ENCODE results near the gene SPATA31C1. TPM values are rescaled to one million over a fixed set of nuclear protein-coding genes. Genes with fewer than 3 reads are reported as not detected.

Gene SPATA31C1
- total RNA-seq, 6 experiments from 2014 or later = not detected

DNA sequence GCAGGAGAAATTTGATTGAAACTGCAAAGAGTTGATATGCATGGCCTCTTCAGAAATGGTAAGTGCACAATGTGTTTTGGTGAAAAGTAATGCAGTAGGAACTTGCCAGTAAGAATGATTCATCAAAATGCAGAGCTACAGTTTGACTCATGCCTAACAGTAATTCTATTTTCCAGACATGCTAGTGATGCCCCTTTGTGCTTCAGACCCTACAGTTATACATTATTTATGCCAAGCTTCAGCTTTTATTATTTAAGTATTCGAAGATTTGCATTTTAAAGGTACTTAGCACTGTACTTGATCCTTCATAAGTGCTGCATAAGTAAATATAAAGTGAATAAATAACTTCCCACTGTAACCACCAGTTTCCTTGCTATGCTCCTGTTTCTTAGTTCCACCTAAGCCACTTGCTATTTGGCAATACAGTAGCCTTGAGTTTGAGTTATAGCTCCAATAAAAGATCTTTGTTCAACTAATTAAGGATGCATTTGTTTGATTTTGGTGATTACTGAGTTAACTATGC lies 38.7 kb upstream of the SPATA31C1 start:
- TF ChIP-seq CTCF (IDR thresholded peaks at IDR 0.05) = no peak
- DNase-seq = peak; percentile 72

DNA sequence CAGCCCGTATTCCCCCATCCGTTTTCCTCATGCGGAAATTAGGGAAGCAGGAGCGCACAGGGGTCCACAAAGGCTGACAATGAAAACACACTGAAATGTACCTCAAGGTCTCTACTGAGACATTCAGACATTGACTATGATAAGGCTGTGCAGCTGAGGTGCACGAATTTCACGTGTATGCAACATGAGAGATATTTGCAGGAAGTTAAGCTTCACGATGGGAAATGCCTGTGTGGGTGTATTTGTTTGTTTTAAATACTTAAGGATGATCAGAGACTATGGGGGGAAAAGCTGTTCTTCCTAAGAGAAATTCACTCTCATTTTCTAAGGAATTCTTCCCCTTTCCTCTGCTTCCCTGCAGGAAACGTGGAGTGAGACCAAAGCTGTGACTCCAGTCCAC lies 37.6 kb upstream of the SPATA31C1 start:
- no peak for DNase-seq
- Mint-ChIP-seq H3K4me1 (ENCODE audit: low read depth) (peaks cover 34% of the 10 kb centered on the region), H3K27me3 (ENCODE audit: insufficient read depth) (peaks cover 3% of the 10 kb centered on the region; the same call in 1 of the 2 replicates), H3K27ac (peak overlapping the region; percentile 64), H3K4me3 (no peak overlapping the region), H3K9me3 (peaks cover 13% of the 10 kb centered on the region), H3K36me3 (ENCODE audit: low read depth) (peaks cover 15% of the 10 kb centered on the region)
- TF ChIP-seq CTCF (IDR thresholded peaks at IDR 0.05) = no peak

More for the DNA sequence above, 38.7 kb upstream of the SPATA31C1 start:
- peaks cover 15% of the 10 kb centered on the region for H3K36me3 Mint-ChIP-seq (ENCODE audit: low read depth)
- peaks cover 3% of the 10 kb centered on the region; the same call in 1 of the 2 replicates for H3K27me3 Mint-ChIP-seq (ENCODE audit: insufficient read depth)
- peaks cover 13% of the 10 kb centered on the region for H3K9me3 Mint-ChIP-seq
- peak overlapping the region; percentile 23; the same call in 1 of the 2 replicates for H3K4me3 Mint-ChIP-seq
- peaks cover 36% of the 10 kb centered on the region for H3K4me1 Mint-ChIP-seq (ENCODE audit: low read depth)
- peak overlapping the region; percentile 85 for H3K27ac Mint-ChIP-seq

DNA sequence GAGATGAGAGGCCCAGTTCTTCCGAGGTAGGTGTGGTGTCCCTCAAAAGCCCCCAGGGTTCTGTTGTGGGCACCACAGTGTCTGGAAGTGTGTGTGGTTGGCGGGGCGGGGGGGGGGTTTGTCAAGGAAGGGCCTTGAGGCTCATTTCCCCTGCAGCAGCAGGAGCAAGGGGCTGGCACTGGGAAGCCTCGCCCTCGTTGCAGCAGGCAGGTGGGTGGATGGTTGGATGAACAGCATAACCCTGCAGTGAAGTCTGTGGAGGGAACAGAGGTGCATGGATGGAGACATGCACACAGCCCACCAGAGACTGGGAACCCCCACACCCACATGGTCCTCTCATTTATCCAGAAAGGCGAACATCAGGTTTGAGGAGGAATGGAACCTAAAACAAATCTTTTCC lies 37.1 kb upstream of the SPATA31C1 start:
- TF ChIP-seq CTCF (IDR thresholded peaks at IDR 0.05) = no peak
- Mint-ChIP-seq H3K4me1 (ENCODE audit: low read depth) (peaks cover 34% of the 10 kb centered on the region), H3K36me3 (ENCODE audit: low read depth) (peaks cover 15% of the 10 kb centered on the region), H3K4me3 (no peak overlapping the region), H3K9me3 (peaks cover 13% of the 10 kb centered on the region), H3K27me3 (ENCODE audit: insufficient read depth) (peaks cover 2% of the 10 kb centered on the region; the same call in 1 of the 2 replicates), H3K27ac (no peak overlapping the region)
- no peak for DNase-seq

DNA sequence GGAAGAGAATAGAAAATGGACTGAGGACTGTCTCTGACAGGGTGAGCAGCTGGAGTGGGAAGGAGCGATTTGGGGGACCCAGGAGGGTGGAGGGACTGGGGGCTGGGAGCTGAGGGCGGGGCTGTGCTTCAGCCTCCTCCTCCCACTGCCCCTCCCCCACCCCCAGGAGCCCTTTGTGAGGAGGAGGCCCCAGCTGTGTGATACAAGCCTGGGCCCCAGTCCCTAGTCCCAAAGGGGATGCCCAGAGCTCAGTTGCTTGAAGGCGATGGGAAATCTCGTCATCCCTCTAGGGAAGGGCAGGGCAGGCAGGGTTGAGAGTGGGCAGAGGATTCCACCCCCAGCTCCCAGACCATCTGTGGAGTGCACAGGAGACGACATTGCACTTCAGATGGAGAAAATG lies 35.1 kb upstream of the SPATA31C1 start, which contains the start of gene SPATA31E1:
TSS of gene SPATA31E1 (plus strand) at position 251 of the 400 bp plus-strand sequence. CDS start at position 266, 15 bp downstream.
- no peak for TF ChIP-seq CTCF (IDR thresholded peaks at IDR 0.05)
- no peak for DNase-seq
- Mint-ChIP-seq H3K4me3 (no peak within 1 kb of the TSS), H3K4me1 (ENCODE audit: low read depth) (peaks cover 30% of the 10 kb centered on the region), H3K27ac (no peak within 1 kb of the TSS), H3K9me3 (peaks cover 12% of the 10 kb centered on the region), H3K36me3 (ENCODE audit: low read depth) (peaks cover 13% of the 10 kb centered on the region), H3K27me3 (ENCODE audit: insufficient read depth) (no peaks in the 10 kb centered on the region; the same call in none of the 2 replicates)

- no peak overlapping the region for H3K27ac Mint-ChIP-seq
- no peak for TF ChIP-seq CTCF (IDR thresholded peaks at IDR 0.05)
- no peak overlapping the region for H3K4me3 Mint-ChIP-seq
These were observed 34.5 kb upstream of the SPATA31C1 start for GRCh38 chr9:87883274-87883673.

More at GRCh38 chr9:87883274-87883673, 34.5 kb upstream of the SPATA31C1 start:
- Mint-ChIP-seq H3K27me3 (ENCODE audit: insufficient read depth) (no peaks in the 10 kb centered on the region; the same call in none of the 2 replicates), H3K9me3 (peaks cover 6% of the 10 kb centered on the region), H3K36me3 (ENCODE audit: low read depth) (peaks cover 7% of the 10 kb centered on the region), H3K4me1 (ENCODE audit: low read depth) (peaks cover 24% of the 10 kb centered on the region)
- no peak for DNase-seq

All from HFFc6 (cell line).